ENCODE results near the gene TTC34.
"Not testable (repeated sequence)": the region's sequence is repeated elsewhere in the genome, so short reads cannot be mapped to it uniquely, and the experiment has no call there.

Gene TTC34

GRCh38 chr1:2685671-2686070 is 115.8 kb downstream of the TTC34 start:
- H3K4me1 ChIP-seq (ENCODE audit: control insufficient read depth, insufficient read depth, low read length, poor library complexity, severe bottlenecking); H3K4me3 ChIP-seq (ENCODE audit: extremely low read depth, insufficient read depth, low read length, poor library complexity, severe bottlenecking); H3K27ac ChIP-seq (ENCODE audit: low read depth, low read length, severe bottlenecking); H3K36me3 ChIP-seq (ENCODE audit: control insufficient read depth, insufficient read depth, low read length); H3K9me3 ChIP-seq (ENCODE audit: control insufficient read depth, low read length): not testable (repeated sequence)
- no CpG with 5 or more reads among the region's 8 CpGs for WGBS, 2 experiments (ENCODE audit: insufficient coverage in 2 of 2)

- not testable (repeated sequence) for H3K27ac ChIP-seq (ENCODE audit: low read depth, low read length, severe bottlenecking); H3K36me3 ChIP-seq (ENCODE audit: control insufficient read depth, insufficient read depth, low read length); H3K4me3 ChIP-seq (ENCODE audit: extremely low read depth, insufficient read depth, low read length, poor library complexity, severe bottlenecking); H3K4me1 ChIP-seq (ENCODE audit: control insufficient read depth, insufficient read depth, low read length, poor library complexity, severe bottlenecking); H3K9me3 ChIP-seq (ENCODE audit: control insufficient read depth, low read length)
- WGBS, 2 experiments (ENCODE audit: insufficient coverage in 2 of 2): 17% methylated on average over 1 of the region's 9 CpGs; no CpG with 5 or more reads in 1 of the 2 experiments
Observed at GRCh38 chr1:2684878-2685277, 116.6 kb downstream of the TTC34 start.

GRCh38 chr1:2684000-2684399 is 117.5 kb downstream of the TTC34 start:
- WGBS, 2 experiments (ENCODE audit: insufficient coverage in 2 of 2): 46 to 54% methylated on average over 7 of the region's 7 CpGs
- H3K9me3 ChIP-seq (ENCODE audit: control insufficient read depth, low read length); H3K27ac ChIP-seq (ENCODE audit: low read depth, low read length, severe bottlenecking); H3K4me1 ChIP-seq (ENCODE audit: control insufficient read depth, insufficient read depth, low read length, poor library complexity, severe bottlenecking); H3K36me3 ChIP-seq (ENCODE audit: control insufficient read depth, insufficient read depth, low read length); H3K4me3 ChIP-seq (ENCODE audit: extremely low read depth, insufficient read depth, low read length, poor library complexity, severe bottlenecking): not testable (repeated sequence)

- H3K9me3 ChIP-seq (ENCODE audit: control insufficient read depth, low read length); H3K4me3 ChIP-seq (ENCODE audit: extremely low read depth, insufficient read depth, low read length, poor library complexity, severe bottlenecking): not testable (repeated sequence)
Observed at GRCh38 chr1:2683321-2683741, 118.2 kb downstream of the TTC34 start.

GRCh38 chr1:2682879-2683278 is 118.6 kb downstream of the TTC34 start:
- no CpG with 5 or more reads among the region's 11 CpGs for WGBS, 2 experiments (ENCODE audit: insufficient coverage in 2 of 2)
- H3K27ac ChIP-seq (ENCODE audit: low read depth, low read length, severe bottlenecking); H3K36me3 ChIP-seq (ENCODE audit: control insufficient read depth, insufficient read depth, low read length); H3K9me3 ChIP-seq (ENCODE audit: control insufficient read depth, low read length); H3K4me1 ChIP-seq (ENCODE audit: control insufficient read depth, insufficient read depth, low read length, poor library complexity, severe bottlenecking); H3K4me3 ChIP-seq (ENCODE audit: extremely low read depth, insufficient read depth, low read length, poor library complexity, severe bottlenecking): not testable (repeated sequence)

More at GRCh38 chr1:2683321-2683741, 118.2 kb downstream of the TTC34 start:
- not testable (repeated sequence) for H3K4me1 ChIP-seq (ENCODE audit: control insufficient read depth, insufficient read depth, low read length, poor library complexity, severe bottlenecking); H3K27ac ChIP-seq (ENCODE audit: low read depth, low read length, severe bottlenecking); H3K36me3 ChIP-seq (ENCODE audit: control insufficient read depth, insufficient read depth, low read length)
- 36 to 49% methylated on average over 4 to 6 of the region's 9 CpGs for WGBS, 2 experiments (ENCODE audit: insufficient coverage in 2 of 2)

GRCh38 chr1:2676726-2677125 is 124.8 kb downstream of the TTC34 start:
- WGBS, 2 experiments (ENCODE audit: insufficient coverage in 2 of 2): no CpG with 5 or more reads among the region's 10 CpGs
- not testable (repeated sequence) for H3K4me1 ChIP-seq (ENCODE audit: control insufficient read depth, insufficient read depth, low read length, poor library complexity, severe bottlenecking); H3K4me3 ChIP-seq (ENCODE audit: extremely low read depth, insufficient read depth, low read length, poor library complexity, severe bottlenecking); H3K36me3 ChIP-seq (ENCODE audit: control insufficient read depth, insufficient read depth, low read length); H3K27ac ChIP-seq (ENCODE audit: low read depth, low read length, severe bottlenecking); H3K9me3 ChIP-seq (ENCODE audit: control insufficient read depth, low read length)

GRCh38 chr1:2671656-2672055 is 129.8 kb downstream of the TTC34 start:
- 56 to 61% methylated on average over 4 to 6 of the region's 11 CpGs for WGBS, 2 experiments (ENCODE audit: insufficient coverage in 2 of 2)
- not testable (repeated sequence) for H3K36me3 ChIP-seq (ENCODE audit: control insufficient read depth, insufficient read depth, low read length); H3K4me3 ChIP-seq (ENCODE audit: extremely low read depth, insufficient read depth, low read length, poor library complexity, severe bottlenecking); H3K4me1 ChIP-seq (ENCODE audit: control insufficient read depth, insufficient read depth, low read length, poor library complexity, severe bottlenecking); H3K9me3 ChIP-seq (ENCODE audit: control insufficient read depth, low read length); H3K27ac ChIP-seq (ENCODE audit: low read depth, low read length, severe bottlenecking)

- not testable (repeated sequence) for H3K4me1 ChIP-seq (ENCODE audit: control insufficient read depth, insufficient read depth, low read length, poor library complexity, severe bottlenecking); H3K36me3 ChIP-seq (ENCODE audit: control insufficient read depth, insufficient read depth, low read length); H3K27ac ChIP-seq (ENCODE audit: low read depth, low read length, severe bottlenecking); H3K4me3 ChIP-seq (ENCODE audit: extremely low read depth, insufficient read depth, low read length, poor library complexity, severe bottlenecking)
- peaks cover 14% of the 10 kb centered on the region for H3K9me3 ChIP-seq (ENCODE audit: control insufficient read depth, low read length)
- 60% methylated on average over 3 of the region's 8 CpGs for WGBS, 2 experiments (ENCODE audit: insufficient coverage in 2 of 2)
Observed at GRCh38 chr1:2659806-2660205, 141.7 kb downstream of the TTC34 start.

GRCh38 chr1:2657909-2658308 is 143.6 kb downstream of the TTC34 start:
- not testable (repeated sequence) for H3K4me3 ChIP-seq (ENCODE audit: extremely low read depth, insufficient read depth, low read length, poor library complexity, severe bottlenecking); H3K4me1 ChIP-seq (ENCODE audit: control insufficient read depth, insufficient read depth, low read length, poor library complexity, severe bottlenecking); H3K27ac ChIP-seq (ENCODE audit: low read depth, low read length, severe bottlenecking); H3K36me3 ChIP-seq (ENCODE audit: control insufficient read depth, insufficient read depth, low read length)
- 84 to 89% methylated on average over 6 of the region's 10 CpGs for WGBS, 2 experiments (ENCODE audit: insufficient coverage in 2 of 2)
- peaks cover 32% of the 10 kb centered on the region for H3K9me3 ChIP-seq (ENCODE audit: control insufficient read depth, low read length)

- WGBS, 2 experiments (ENCODE audit: insufficient coverage in 2 of 2): 39 to 45% methylated on average over 3 to 4 of the region's 12 CpGs
- H3K4me3 ChIP-seq (ENCODE audit: extremely low read depth, insufficient read depth, low read length, poor library complexity, severe bottlenecking): not testable (repeated sequence)
Observed at GRCh38 chr1:2657124-2657523, 144.4 kb downstream of the TTC34 start.

GRCh38 chr1:2655598-2656434 is 145.7 kb downstream of the TTC34 start:
- 41 to 45% methylated on average over 16 of the region's 16 CpGs for WGBS, 2 experiments (ENCODE audit: insufficient coverage in 2 of 2)

More at GRCh38 chr1:2657124-2657523, 144.4 kb downstream of the TTC34 start:
- not testable (repeated sequence) for H3K36me3 ChIP-seq (ENCODE audit: control insufficient read depth, insufficient read depth, low read length); H3K4me1 ChIP-seq (ENCODE audit: control insufficient read depth, insufficient read depth, low read length, poor library complexity, severe bottlenecking); H3K27ac ChIP-seq (ENCODE audit: low read depth, low read length, severe bottlenecking)
- H3K9me3 ChIP-seq (ENCODE audit: control insufficient read depth, low read length): peaks cover 40% of the 10 kb centered on the region

More at GRCh38 chr1:2655598-2656434, 145.7 kb downstream of the TTC34 start:
- not testable (repeated sequence) for H3K4me1 ChIP-seq (ENCODE audit: control insufficient read depth, insufficient read depth, low read length, poor library complexity, severe bottlenecking); H3K27ac ChIP-seq (ENCODE audit: low read depth, low read length, severe bottlenecking); H3K36me3 ChIP-seq (ENCODE audit: control insufficient read depth, insufficient read depth, low read length); H3K4me3 ChIP-seq (ENCODE audit: extremely low read depth, insufficient read depth, low read length, poor library complexity, severe bottlenecking)
- H3K9me3 ChIP-seq (ENCODE audit: control insufficient read depth, low read length): peaks cover 42% of the 10 kb centered on the region
